C4-2B (cell line): ENCODE measurements around the gene MESD.

Experiments used
- H3K27ac ChIP-seq: fragments of 450-650 bp; 2 replicates; pipeline ENCODE4 v1.5.1; 2017
- CTCF ChIP-seq: fragments of 450-650 bp; conservative IDR thresholded peaks from 2 replicates; pipeline ENCODE4 v1.5.1; 2017; ENCODE audit warnings: mild to moderate bottlenecking
- ZFX ChIP-seq: fragments of 450-650 bp; IDR thresholded peaks from 2 replicates; pipeline ENCODE4 v1.6.1; 2017

MESD gene

GRCh38 chr15:80942746-80943565 lies 46.7 kb downstream of the MESD start:
- peak overlapping the region; percentile 55 for H3K27ac ChIP-seq
- TF ChIP-seq CTCF (no peak; the same call in 1 of the 2 replicates), ZFX (no peak)

GRCh38 chr15:80942266-80942665 lies 47.4 kb downstream of the MESD start:
- TF ChIP-seq ZFX (no peak), CTCF (no peak)
- H3K27ac ChIP-seq: no peak overlapping the region

- TF ChIP-seq ZFX: no peak
- no peak for TF ChIP-seq CTCF
- H3K27ac ChIP-seq: no peak overlapping the region
Measured at GRCh38 chr15:80940851-80941250, 48.8 kb downstream of the MESD start.

GRCh38 chr15:80940331-80940730 lies 49.3 kb downstream of the MESD start:
- H3K27ac ChIP-seq: no peak overlapping the region
- TF ChIP-seq CTCF (no peak), ZFX (no peak)

GRCh38 chr15:80939216-80939615 lies 50.4 kb downstream of the MESD start:
- H3K27ac ChIP-seq: no peak overlapping the region
- no peak for TF ChIP-seq ZFX
- TF ChIP-seq CTCF: no peak

- no peak overlapping the region for H3K27ac ChIP-seq
- TF ChIP-seq CTCF (no peak), ZFX (no peak)
Measured at GRCh38 chr15:80937718-80938117, 51.9 kb downstream of the MESD start.

GRCh38 chr15:80936288-80937078 lies 53.1 kb downstream of the MESD start:
- no peak overlapping the region for H3K27ac ChIP-seq

More at GRCh38 chr15:80936288-80937078, 53.1 kb downstream of the MESD start:
- no peak for TF ChIP-seq ZFX
- no peak for TF ChIP-seq CTCF
